ENCODE data around the gene AP1G2. TPM values are rescaled to one million over a fixed set of nuclear protein-coding genes. Genes with fewer than 3 reads are reported as not detected.

Gene AP1G2
- total RNA-seq, 1 experiment from 2014 or later: 26.0 TPM

DNA sequence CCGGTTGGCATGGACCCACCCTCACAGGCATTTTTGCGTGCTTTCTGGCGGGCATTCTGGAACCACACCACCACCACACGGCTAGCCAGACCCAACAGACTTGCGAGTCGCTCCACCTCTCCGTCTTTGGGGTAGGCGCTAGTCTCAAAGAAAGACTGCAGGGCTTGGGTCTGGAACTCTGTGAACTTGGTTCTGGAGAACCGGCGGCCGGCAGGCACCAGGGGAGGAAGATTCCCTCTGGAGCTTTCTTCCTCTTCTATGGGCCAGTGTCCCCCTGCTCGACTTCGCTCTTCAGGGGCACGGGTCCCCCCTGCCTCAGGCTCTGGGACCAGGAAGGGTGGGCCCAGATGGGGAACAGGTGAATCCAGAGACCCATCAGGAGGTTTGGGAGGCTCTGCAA, 42.6 kb downstream of the AP1G2 start:
- H3K27me3 ChIP-seq (replicated peaks; ENCODE audit: insufficient read depth, low read depth, low read length, poor library complexity): no peaks in the 10 kb centered on the region
- BruUV-seq (replicated peaks): no TSS peak
- intact Hi-C loops (cut with micrococcal nuclease; ENCODE audit: unreplicated experiment): no loop called here
- ChIA-PET POLR2A (ENCODE audit: low non-redundant PET) (no interaction called here), CTCF (no interaction called here)
- no peak for DNase-seq (ENCODE audit: low spot score)
- no peaks in the 10 kb centered on the region for H3K36me3 ChIP-seq (ENCODE audit: insufficient read depth, low read length, poor library complexity, severe bottlenecking)
- TF ChIP-seq CTCF (conservative IDR thresholded peaks at IDR 0.05; ENCODE audit: low read depth, low read length) (no peak), EZH2 (IDR thresholded peaks at IDR 0.05; ENCODE audit: borderline replicate concordance, low read depth, low read length, poor library complexity, severe bottlenecking) (no peak)
- peaks cover 2% of the 10 kb centered on the region for H3K4me1 ChIP-seq (ENCODE audit: insufficient read depth, low read length, poor library complexity, severe bottlenecking)
- H3K9me3 ChIP-seq (ENCODE audit: low read depth, low read length, poor library complexity, severe bottlenecking): no peaks in the 10 kb centered on the region
- H3K4me3 ChIP-seq (ENCODE audit: low read depth, low read length, poor library complexity, severe bottlenecking): no peak overlapping the region
- no peak overlapping the region for H3K27ac ChIP-seq (ENCODE audit: low read depth, low read length, poor library complexity, severe bottlenecking)

GRCh38 chr14:23523229-23524016, 44.2 kb downstream of the AP1G2 start:
- no peak for DNase-seq (ENCODE audit: low spot score)
- ChIA-PET CTCF (no interaction called here), POLR2A (ENCODE audit: low non-redundant PET) (no interaction called here)
- Histone ChIP-seq H3K36me3 (ENCODE audit: insufficient read depth, low read length, poor library complexity, severe bottlenecking) (no peaks in the 10 kb centered on the region), H3K9me3 (ENCODE audit: low read depth, low read length, poor library complexity, severe bottlenecking) (no peaks in the 10 kb centered on the region), H3K4me1 (ENCODE audit: insufficient read depth, low read length, poor library complexity, severe bottlenecking) (no peaks in the 10 kb centered on the region), H3K27ac (ENCODE audit: low read depth, low read length, poor library complexity, severe bottlenecking) (no peak overlapping the region), H3K4me3 (ENCODE audit: low read depth, low read length, poor library complexity, severe bottlenecking) (no peak overlapping the region), H3K27me3 (replicated peaks; ENCODE audit: insufficient read depth, low read depth, low read length, poor library complexity) (no peaks in the 10 kb centered on the region)
- intact Hi-C loops (cut with micrococcal nuclease; ENCODE audit: unreplicated experiment): no loop called here
- no TSS peak for BruUV-seq (replicated peaks)
- no peak for TF ChIP-seq CTCF (conservative IDR thresholded peaks at IDR 0.05; ENCODE audit: low read depth, low read length)
- TF ChIP-seq EZH2 (IDR thresholded peaks at IDR 0.05; ENCODE audit: borderline replicate concordance, low read depth, low read length, poor library complexity, severe bottlenecking): no peak

DNA sequence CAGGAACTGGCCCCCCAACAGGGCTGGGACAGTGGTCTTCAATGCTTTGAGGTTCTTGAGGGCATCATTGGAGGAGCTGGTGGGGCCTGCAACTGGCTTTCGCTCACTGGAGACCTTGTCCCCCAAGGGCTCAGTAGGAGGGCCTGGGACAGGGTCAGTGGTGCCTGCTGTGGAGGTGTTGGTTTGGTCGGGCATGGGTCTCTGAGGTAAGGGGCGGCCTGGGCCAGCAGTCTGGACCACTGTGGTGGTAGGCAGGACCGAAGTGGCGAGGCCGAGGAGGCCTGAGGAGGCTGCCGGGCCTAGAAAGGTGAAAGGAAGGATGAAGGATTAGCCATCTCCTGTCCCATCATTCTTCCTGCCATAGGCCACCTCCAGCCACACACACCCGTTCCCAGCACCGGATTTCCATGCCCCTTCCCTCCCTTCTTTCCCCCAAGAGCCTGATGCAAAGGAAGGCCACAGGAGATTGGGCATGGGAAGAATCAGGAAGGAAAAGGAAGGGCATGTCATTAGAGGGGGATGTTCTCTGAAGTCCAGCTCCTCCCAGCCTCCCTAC, 44.9 kb downstream of the AP1G2 start:
- ChIA-PET CTCF (no interaction called here), POLR2A (ENCODE audit: low non-redundant PET) (no interaction called here)
- no TSS peak for BruUV-seq (replicated peaks)
- Histone ChIP-seq H3K27ac (ENCODE audit: low read depth, low read length, poor library complexity, severe bottlenecking) (no peak overlapping the region), H3K4me1 (ENCODE audit: insufficient read depth, low read length, poor library complexity, severe bottlenecking) (no peaks in the 10 kb centered on the region), H3K27me3 (replicated peaks; ENCODE audit: insufficient read depth, low read depth, low read length, poor library complexity) (no peaks in the 10 kb centered on the region), H3K4me3 (ENCODE audit: low read depth, low read length, poor library complexity, severe bottlenecking) (no peak overlapping the region), H3K36me3 (ENCODE audit: insufficient read depth, low read length, poor library complexity, severe bottlenecking) (no peaks in the 10 kb centered on the region), H3K9me3 (ENCODE audit: low read depth, low read length, poor library complexity, severe bottlenecking) (no peaks in the 10 kb centered on the region)
- DNase-seq (ENCODE audit: low spot score): no peak
- TF ChIP-seq CTCF (conservative IDR thresholded peaks at IDR 0.05; ENCODE audit: low read depth, low read length) (no peak), EZH2 (IDR thresholded peaks at IDR 0.05; ENCODE audit: borderline replicate concordance, low read depth, low read length, poor library complexity, severe bottlenecking) (no peak)
- intact Hi-C loops (cut with micrococcal nuclease; ENCODE audit: unreplicated experiment): no loop called here

Measured in A673 (cell line).